DND-41 (cell line): ENCODE data around the gene SS18L1.

Source experiments
- EZH2 ChIP-seq: IDR thresholded peaks from 3 replicates; pipeline ENCODE4 v1.6.1; 2012; ENCODE audit warnings: borderline replicate concordance, low read depth, mild to moderate bottlenecking, moderate library complexity, low read length, inconsistent platforms; ENCODE audit not compliant: severe bottlenecking
- TF ChIP-seq, protein P1 (sequence below): IDR thresholded peaks from 2 replicates; pipeline ENCODE4 v1.5.1; 2012; ENCODE audit warnings: borderline replicate concordance, low read length, moderate library complexity, mild to moderate bottlenecking; ENCODE audit not compliant: poor library complexity, severe bottlenecking; ENCODE audit errors: extremely low read depth

DNA sequence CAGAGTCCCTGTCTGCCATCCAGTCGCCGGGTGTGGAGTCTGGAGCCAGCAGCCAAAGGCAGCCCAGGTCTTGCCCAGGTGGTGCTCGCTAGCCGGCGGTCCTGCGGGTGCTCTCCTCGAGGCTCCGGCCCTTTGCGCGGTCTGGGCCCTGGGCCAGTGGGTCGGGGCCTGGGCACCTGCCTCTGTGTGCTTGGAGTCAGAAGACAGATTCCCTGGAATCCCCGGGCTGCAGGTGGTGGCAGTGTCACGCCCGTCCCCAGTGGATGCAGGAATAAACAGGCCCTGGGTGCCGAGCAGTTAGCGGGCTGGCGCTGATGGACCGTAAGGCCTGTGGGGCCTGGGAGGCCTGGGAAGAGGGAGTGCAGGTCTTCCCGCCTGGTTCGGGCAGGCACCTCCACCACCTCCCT, 5.3 kb downstream of the SS18L1 start:
- TF ChIP-seq, protein P1, sequence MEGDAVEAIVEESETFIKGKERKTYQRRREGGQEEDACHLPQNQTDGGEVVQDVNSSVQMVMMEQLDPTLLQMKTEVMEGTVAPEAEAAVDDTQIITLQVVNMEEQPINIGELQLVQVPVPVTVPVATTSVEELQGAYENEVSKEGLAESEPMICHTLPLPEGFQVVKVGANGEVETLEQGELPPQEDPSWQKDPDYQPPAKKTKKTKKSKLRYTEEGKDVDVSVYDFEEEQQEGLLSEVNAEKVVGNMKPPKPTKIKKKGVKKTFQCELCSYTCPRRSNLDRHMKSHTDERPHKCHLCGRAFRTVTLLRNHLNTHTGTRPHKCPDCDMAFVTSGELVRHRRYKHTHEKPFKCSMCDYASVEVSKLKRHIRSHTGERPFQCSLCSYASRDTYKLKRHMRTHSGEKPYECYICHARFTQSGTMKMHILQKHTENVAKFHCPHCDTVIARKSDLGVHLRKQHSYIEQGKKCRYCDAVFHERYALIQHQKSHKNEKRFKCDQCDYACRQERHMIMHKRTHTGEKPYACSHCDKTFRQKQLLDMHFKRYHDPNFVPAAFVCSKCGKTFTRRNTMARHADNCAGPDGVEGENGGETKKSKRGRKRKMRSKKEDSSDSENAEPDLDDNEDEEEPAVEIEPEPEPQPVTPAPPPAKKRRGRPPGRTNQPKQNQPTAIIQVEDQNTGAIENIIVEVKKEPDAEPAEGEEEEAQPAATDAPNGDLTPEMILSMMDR: no peak
- TF ChIP-seq EZH2: no peak
